A673 (cell line): ENCODE results near the gene ACOT11.

Source experiments
- EZH2 ChIP-seq: fragments of 200-600 bp; sonication (generic); IDR thresholded peaks from 2 replicates; pipeline ENCODE4 v1.6.1; 2017; ENCODE audit warnings: borderline replicate concordance, low read depth, mild to moderate bottlenecking, mixed read lengths, antibody characterized with exemption, low read length; ENCODE audit not compliant: poor library complexity, severe bottlenecking
- TF ChIP-seq, protein P1 (sequence below): fragments of 300-800, 200-600 bp; sonication (generic); conservative IDR thresholded peaks from 2 replicates; pipeline ENCODE4 v1.5.1; 2017; ENCODE audit warnings: low read depth, mild to moderate bottlenecking, antibody characterized with exemption, low read length, moderate library complexity, mixed read lengths

DNA sequence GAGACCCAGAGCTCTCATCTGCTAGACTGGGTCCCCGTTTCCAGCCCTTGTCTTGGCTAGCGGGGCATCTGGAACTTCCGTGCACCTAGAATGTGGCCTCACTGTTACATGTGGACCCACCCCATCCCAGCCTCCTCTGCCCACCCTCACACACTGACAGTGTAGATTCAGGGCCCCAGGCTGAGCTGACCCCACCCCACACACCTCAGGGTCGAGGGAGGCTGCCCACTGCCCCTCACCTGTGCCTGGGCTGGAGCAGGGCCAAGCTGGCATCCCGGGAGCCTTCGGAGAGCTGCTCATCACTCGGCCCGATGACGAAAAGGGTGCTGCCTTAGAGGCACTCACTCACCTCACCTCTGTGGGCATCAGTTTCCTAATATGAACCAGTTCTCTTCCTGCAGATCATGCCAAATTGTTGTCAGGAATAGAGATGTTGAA lies 11.1 kb downstream of the ACOT11 start:
- TF ChIP-seq, protein P1, sequence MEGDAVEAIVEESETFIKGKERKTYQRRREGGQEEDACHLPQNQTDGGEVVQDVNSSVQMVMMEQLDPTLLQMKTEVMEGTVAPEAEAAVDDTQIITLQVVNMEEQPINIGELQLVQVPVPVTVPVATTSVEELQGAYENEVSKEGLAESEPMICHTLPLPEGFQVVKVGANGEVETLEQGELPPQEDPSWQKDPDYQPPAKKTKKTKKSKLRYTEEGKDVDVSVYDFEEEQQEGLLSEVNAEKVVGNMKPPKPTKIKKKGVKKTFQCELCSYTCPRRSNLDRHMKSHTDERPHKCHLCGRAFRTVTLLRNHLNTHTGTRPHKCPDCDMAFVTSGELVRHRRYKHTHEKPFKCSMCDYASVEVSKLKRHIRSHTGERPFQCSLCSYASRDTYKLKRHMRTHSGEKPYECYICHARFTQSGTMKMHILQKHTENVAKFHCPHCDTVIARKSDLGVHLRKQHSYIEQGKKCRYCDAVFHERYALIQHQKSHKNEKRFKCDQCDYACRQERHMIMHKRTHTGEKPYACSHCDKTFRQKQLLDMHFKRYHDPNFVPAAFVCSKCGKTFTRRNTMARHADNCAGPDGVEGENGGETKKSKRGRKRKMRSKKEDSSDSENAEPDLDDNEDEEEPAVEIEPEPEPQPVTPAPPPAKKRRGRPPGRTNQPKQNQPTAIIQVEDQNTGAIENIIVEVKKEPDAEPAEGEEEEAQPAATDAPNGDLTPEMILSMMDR: no peak
- TF ChIP-seq EZH2: no peak
